Trophoblast cell (in vitro differentiated cells and primary cell): ENCODE data around the gene MCM8.

Experiments
- DNase-seq, 2 donors: peaks; one replicate each; pipeline ENCODE4 v3.0.0-alpha.2; 2016
- H2AFZ ChIP-seq: 2 replicates; pipeline ENCODE4 v1.6.1; 2013; ENCODE audit warnings: low read length, moderate library complexity, mild to moderate bottlenecking; ENCODE audit not compliant: insufficient read depth, poor library complexity
- H2AK5ac ChIP-seq: 2 replicates; pipeline ENCODE4 v1.6.1; 2013; ENCODE audit warnings: mild to moderate bottlenecking, low read length
- H2BK120ac ChIP-seq: 2 replicates; pipeline ENCODE4 v1.6.1; 2013; ENCODE audit warnings: low read length, mild to moderate bottlenecking, moderate library complexity; ENCODE audit not compliant: insufficient read depth, poor library complexity
- H2BK12ac ChIP-seq: 2 replicates; pipeline ENCODE4 v1.6.1; 2013; ENCODE audit warnings: mild to moderate bottlenecking, low read length, moderate library complexity
- H2BK5ac ChIP-seq: 2 replicates; pipeline ENCODE4 v1.6.1; 2013; ENCODE audit warnings: low read length, low read depth, moderate library complexity, mild to moderate bottlenecking; ENCODE audit not compliant: poor library complexity
- H3K14ac ChIP-seq: 2 replicates; pipeline ENCODE4 v1.6.1; 2013; ENCODE audit warnings: mild to moderate bottlenecking, low read length
- H3K18ac ChIP-seq: 2 replicates; pipeline ENCODE4 v1.6.1; 2013; ENCODE audit warnings: mild to moderate bottlenecking, low read length
- H3K23ac ChIP-seq: 2 replicates; pipeline ENCODE4 v1.6.1; 2013; ENCODE audit warnings: low read length
- H3K27ac ChIP-seq: 2 replicates; pipeline ENCODE4 v1.5.1; 2013; ENCODE audit warnings: low read depth, mild to moderate bottlenecking, inconsistent platforms, low read length, moderate library complexity
- H3K27me3 ChIP-seq: 2 replicates; pipeline ENCODE4 v1.6.1; 2013; ENCODE audit warnings: inconsistent platforms, mild to moderate bottlenecking, low read length, moderate library complexity; ENCODE audit not compliant: insufficient read depth
- H3K36me3 ChIP-seq, 2 experiments: 1 replicate in 1 of 2; 2 replicates in 1 of 2; pipeline ENCODE4 v1.6.1; 2013; ENCODE audit warnings: low read length in 2 of 2, mild to moderate bottlenecking in 2 of 2, moderate library complexity in 1 of 2; ENCODE audit not compliant: insufficient read depth in 2 of 2, control insufficient read depth in 1 of 2
- H3K4ac ChIP-seq: 2 replicates; pipeline ENCODE4 v1.6.1; 2013; ENCODE audit warnings: low read depth, mild to moderate bottlenecking, low read length, moderate library complexity
- H3K4me1 ChIP-seq, 2 experiments: 1 replicate in 1 of 2; 2 replicates in 1 of 2; pipeline ENCODE4 v1.6.1; 2013; ENCODE audit warnings: low read length in 2 of 2, mild to moderate bottlenecking in 2 of 2, moderate library complexity in 1 of 2; ENCODE audit not compliant: insufficient read depth in 2 of 2, control insufficient read depth in 1 of 2
- H3K4me2 ChIP-seq: 2 replicates; pipeline ENCODE4 v1.6.1; 2013; ENCODE audit warnings: inconsistent platforms, mild to moderate bottlenecking, low read length, moderate library complexity
- H3K4me3 ChIP-seq: 2 replicates; pipeline ENCODE4 v1.5.1; 2013; ENCODE audit warnings: mild to moderate bottlenecking, low read depth, low read length, inconsistent platforms
- H3K79me1 ChIP-seq: one replicate; pipeline ENCODE4 v1.6.1; 2013; ENCODE audit warnings: low read length
- H3K79me2 ChIP-seq: 2 replicates; pipeline ENCODE4 v1.6.1; 2013; ENCODE audit warnings: low read length, mild to moderate bottlenecking; ENCODE audit not compliant: control insufficient read depth, insufficient read depth, poor library complexity
- H3K9ac ChIP-seq: 2 replicates; pipeline ENCODE4 v1.6.1; 2013; ENCODE audit warnings: mild to moderate bottlenecking, low read length
- H3K9me3 ChIP-seq: 2 replicates; pipeline ENCODE4 v1.6.1; 2013; ENCODE audit warnings: low read depth, mild to moderate bottlenecking, control low read depth, inconsistent platforms, low read length; ENCODE audit not compliant: insufficient read depth
- H4K12ac ChIP-seq: 2 replicates; pipeline ENCODE4 v1.6.1; 2013; ENCODE audit warnings: low read depth, mild to moderate bottlenecking, low read length, moderate library complexity
- H4K8ac ChIP-seq: 2 replicates; pipeline ENCODE4 v1.6.1; 2013; ENCODE audit warnings: low read depth, mild to moderate bottlenecking, low read length, moderate library complexity
- H4K91ac ChIP-seq: one replicate; pipeline ENCODE4 v1.6.1; 2013; ENCODE audit warnings: low read depth, mild to moderate bottlenecking, low read length, moderate library complexity
- WGBS: extraction: QIAGEN DNeasy Blood & Tissue Kit; methylation state at CpG from one replicate; pipeline ENCODE4 v1.1.7; 2013; ENCODE audit warnings: missing lambda C conversion rate; ENCODE audit not compliant: insufficient read length, insufficient coverage; ENCODE audit errors: extremely low coverage; 5-methylcytosine and 5-hydroxymethylcytosine counted together

MCM8 gene

GRCh38 chr20:5928836-5929715 is 21.4 kb upstream of the MCM8 start:
- H3K14ac ChIP-seq = no peak overlapping the region
- H3K9me3 ChIP-seq = peaks cover 2% of the 10 kb centered on the region
- no peak overlapping the region for H3K4me2 ChIP-seq
- no peaks in the 10 kb centered on the region for H3K27me3 ChIP-seq
- H4K8ac ChIP-seq = no peak overlapping the region
- DNase-seq = no peak
- no peak overlapping the region for H2BK120ac ChIP-seq
- no peak overlapping the region for H2AFZ ChIP-seq
- H2BK12ac ChIP-seq = no peak overlapping the region
- no peaks in the 10 kb centered on the region for H3K79me2 ChIP-seq
- no peak overlapping the region for H3K27ac ChIP-seq
- no peak overlapping the region for H3K23ac ChIP-seq
- H3K4me1 ChIP-seq = no peaks in the 10 kb centered on the region
- H3K18ac ChIP-seq = no peak overlapping the region
- no peak overlapping the region for H3K4me3 ChIP-seq
- H3K4ac ChIP-seq = no peak overlapping the region
- H4K91ac ChIP-seq = no peak overlapping the region
- H2AK5ac ChIP-seq = no peak overlapping the region
- no peak overlapping the region for H3K9ac ChIP-seq
- no CpG with 5 or more reads among the region's 8 CpGs for WGBS
- H3K79me1 ChIP-seq = no peaks in the 10 kb centered on the region
- no peak overlapping the region for H4K12ac ChIP-seq
- H2BK5ac ChIP-seq = no peak overlapping the region
- H3K36me3 ChIP-seq = no peaks in the 10 kb centered on the region

- H3K79me2 ChIP-seq = no peaks in the 10 kb centered on the region
- no peaks in the 10 kb centered on the region for H3K36me3 ChIP-seq
- H2AFZ ChIP-seq = no peak overlapping the region
- H3K18ac ChIP-seq = no peak overlapping the region
- DNase-seq = no peak
- no peak overlapping the region for H3K23ac ChIP-seq
- H3K9me3 ChIP-seq = peaks cover 2% of the 10 kb centered on the region
- H2AK5ac ChIP-seq = no peak overlapping the region
- H2BK5ac ChIP-seq = no peak overlapping the region
- H3K27me3 ChIP-seq = no peaks in the 10 kb centered on the region
- H4K91ac ChIP-seq = no peak overlapping the region
- no peak overlapping the region for H4K12ac ChIP-seq
- H3K4me2 ChIP-seq = no peak overlapping the region
- no peak overlapping the region for H3K9ac ChIP-seq
- no peaks in the 10 kb centered on the region for H3K79me1 ChIP-seq
- H4K8ac ChIP-seq = no peak overlapping the region
- WGBS = no CpG with 5 or more reads among the region's 3 CpGs
- H3K27ac ChIP-seq = no peak overlapping the region
- no peak overlapping the region for H3K14ac ChIP-seq
- no peaks in the 10 kb centered on the region for H3K4me1 ChIP-seq
- H2BK120ac ChIP-seq = no peak overlapping the region
- H3K4ac ChIP-seq = no peak overlapping the region
- no peak overlapping the region for H3K4me3 ChIP-seq
- no peak overlapping the region for H2BK12ac ChIP-seq
Measured at GRCh38 chr20:5931411-5931810, 19.0 kb upstream of the MCM8 start.

- Histone ChIP-seq H3K27ac (no peak overlapping the region), H3K4ac (no peak overlapping the region), H2BK12ac (no peak overlapping the region), H2AFZ (no peak overlapping the region), H3K36me3 (no peaks in the 10 kb centered on the region), H3K79me2 (no peaks in the 10 kb centered on the region), H3K79me1 (no peaks in the 10 kb centered on the region), H2BK120ac (no peak overlapping the region), H3K14ac (no peak overlapping the region), H3K9me3 (peaks cover 2% of the 10 kb centered on the region), H3K23ac (no peak overlapping the region), H3K27me3 (no peaks in the 10 kb centered on the region), H4K12ac (no peak overlapping the region), H4K8ac (no peak overlapping the region), H2AK5ac (no peak overlapping the region), H4K91ac (no peak overlapping the region), H3K4me1 (no peaks in the 10 kb centered on the region), H2BK5ac (no peak overlapping the region), H3K4me3 (no peak overlapping the region), H3K18ac (no peak overlapping the region), H3K9ac (no peak overlapping the region), H3K4me2 (no peak overlapping the region)
- no peak for DNase-seq
- no CpG with 5 or more reads among the region's 3 CpGs for WGBS
Measured at GRCh38 chr20:5932796-5933195, 17.7 kb upstream of the MCM8 start.

- peaks cover 0 to 5% of the 10 kb centered on the region in 2 experiments for H3K36me3 ChIP-seq
- no peaks in the 10 kb centered on the region for H3K27me3 ChIP-seq
- no peaks in the 10 kb centered on the region for H3K79me1 ChIP-seq
- H3K9me3 ChIP-seq = peaks cover 2% of the 10 kb centered on the region
- H3K27ac ChIP-seq = no peak overlapping the region
- no peak overlapping the region for H3K9ac ChIP-seq
- no peaks in the 10 kb centered on the region for H3K79me2 ChIP-seq
- peak in 1 of 2 donors; percentile 13 for DNase-seq
- no peak overlapping the region for H2AK5ac ChIP-seq
- no peak overlapping the region for H3K4me2 ChIP-seq
- no peak overlapping the region for H2BK120ac ChIP-seq
- H3K14ac ChIP-seq = no peak overlapping the region
- no peak overlapping the region for H3K4ac ChIP-seq
- no peak overlapping the region for H4K8ac ChIP-seq
- no peak overlapping the region for H2BK12ac ChIP-seq
- no peaks in the 10 kb centered on the region for H3K4me1 ChIP-seq
- H3K4me3 ChIP-seq = no peak overlapping the region
- H4K91ac ChIP-seq = no peak overlapping the region
- no peak overlapping the region for H3K18ac ChIP-seq
- WGBS = no CpG with 5 or more reads among the region's 7 CpGs
- H2BK5ac ChIP-seq = no peak overlapping the region
- no peak overlapping the region for H2AFZ ChIP-seq
- H3K23ac ChIP-seq = no peak overlapping the region
- no peak overlapping the region for H4K12ac ChIP-seq
Measured at GRCh38 chr20:5933802-5934436, 16.5 kb upstream of the MCM8 start.
